HepG2 (cell line): ENCODE data around the gene AEN. TPM values are rescaled to one million over a fixed set of nuclear protein-coding genes. Genes with fewer than 3 reads are reported as not detected.
A peak's percentile ranks its signal among the peaks of the same experiment; 100 is the strongest.

ENCODE experiments used
- AHR ChIP-seq: IDR thresholded peaks from 2 replicates; pipeline ENCODE4 v1.6.1; 2018; ENCODE audit warnings: missing genetic modification reagents, missing compliant biosample characterization
- AKAP8 ChIP-seq: sonication (generic); formaldehyde crosslinking; IDR thresholded peaks from 2 replicates; pipeline ENCODE4 v1.5.1; 2020; ENCODE audit warnings: mild to moderate bottlenecking, missing genetic modification reagents
- HOXA7 ChIP-seq: sonication (generic); formaldehyde crosslinking; IDR thresholded peaks from 2 replicates; pipeline ENCODE4 v1.8.1; 2022; ENCODE audit warnings: mild to moderate bottlenecking, missing genetic modification reagents, moderate library complexity
- KAT2B ChIP-seq: fragments of 150-350 bp; IDR thresholded peaks from 2 replicates; pipeline ENCODE4 v1.6.1; 2014; ENCODE audit warnings: low read depth, low read length, borderline replicate concordance
- SOX13 ChIP-seq, 3 experiments: fragments of 450-650 bp in 1 of 3; sonication (generic) in 1 of 3; formaldehyde crosslinking in 1 of 3; IDR thresholded peaks in 2 of 3; conservative IDR thresholded peaks in 1 of 3; 2 replicates each; pipeline versions ENCODE4 v1.5.0 to v1.6.1; 2016 to 2020; ENCODE audit warnings: antibody characterized with exemption in 1 of 3, mild to moderate bottlenecking in 1 of 3, missing compliant biosample characterization in 1 of 3, missing genetic modification reagents in 1 of 3, moderate library complexity in 1 of 3
- SSRP1 ChIP-seq: IDR thresholded peaks from 2 replicates; pipeline ENCODE4 v1.6.1; 2016; ENCODE audit warnings: control low read depth
- SUZ12 ChIP-seq: fragments of 150-350 bp; IDR thresholded peaks from 2 replicates; pipeline ENCODE4 v1.6.1; 2014; ENCODE audit warnings: low read depth, low read length
- THYN1 ChIP-seq: sonication (generic); formaldehyde crosslinking; IDR thresholded peaks from 2 replicates; pipeline ENCODE4 v1.8.1; 2023; ENCODE audit warnings: low read depth, mild to moderate bottlenecking, moderate library complexity, missing genetic modification reagents, borderline replicate concordance
- ZFAT ChIP-seq: sonication (generic); formaldehyde crosslinking; conservative IDR thresholded peaks from 2 replicates; pipeline ENCODE4 v1.8.1; 2023; ENCODE audit warnings: missing genetic modification reagents, inconsistent platforms
- ZFP91 ChIP-seq: sonication (generic); formaldehyde crosslinking; IDR thresholded peaks from 2 replicates; pipeline ENCODE4 v1.9.0; 2022; ENCODE audit warnings: missing genetic modification reagents, mild to moderate bottlenecking, borderline replicate concordance
- ZHX1 ChIP-seq: sonication (generic); formaldehyde crosslinking; IDR thresholded peaks from 2 replicates; pipeline ENCODE4 v1.8.1; 2022; ENCODE audit warnings: low read depth, mild to moderate bottlenecking, missing genetic modification reagents
- ZNF230 ChIP-seq: sonication (generic); formaldehyde crosslinking; IDR thresholded peaks from 2 replicates; pipeline ENCODE4 v1.4.0; 2020; ENCODE audit warnings: mild to moderate bottlenecking, missing genetic modification reagents
- ZNF274 ChIP-seq: sonication (generic); formaldehyde crosslinking; IDR thresholded peaks from 2 replicates; pipeline ENCODE4 v1.5.1; 2020; ENCODE audit warnings: mild to moderate bottlenecking, missing genetic modification reagents
- ZNF432 ChIP-seq: sonication (generic); formaldehyde crosslinking; IDR thresholded peaks from 2 replicates; pipeline ENCODE4 v1.5.0; 2020; ENCODE audit warnings: missing genetic modification reagents, mild to moderate bottlenecking, borderline replicate concordance
- ZNF484 ChIP-seq: sonication (generic); formaldehyde crosslinking; IDR thresholded peaks from 2 replicates; pipeline ENCODE4 v1.5.1; 2020; ENCODE audit warnings: mild to moderate bottlenecking, low read depth, missing genetic modification reagents, borderline replicate concordance
- ZNF496 ChIP-seq: sonication (generic); formaldehyde crosslinking; IDR thresholded peaks from 2 replicates; pipeline ENCODE4 v1.8.1; 2023; ENCODE audit warnings: mild to moderate bottlenecking, moderate library complexity, missing genetic modification reagents; ENCODE audit not compliant: insufficient replicate concordance
- ZNF549 ChIP-seq: sonication (generic); formaldehyde crosslinking; IDR thresholded peaks from 2 replicates; pipeline ENCODE4 v1.5.0; 2020; ENCODE audit warnings: missing genetic modification reagents
- ZNF572 ChIP-seq: sonication (generic); formaldehyde crosslinking; IDR thresholded peaks from 2 replicates; pipeline ENCODE4 v1.5.1; 2020; ENCODE audit warnings: mild to moderate bottlenecking, missing genetic modification reagents
- ZNF616 ChIP-seq: sonication (generic); formaldehyde crosslinking; IDR thresholded peaks from 2 replicates; pipeline ENCODE4 v1.5.0; 2020; ENCODE audit warnings: low read depth, mild to moderate bottlenecking, missing genetic modification reagents
- ZNF7 ChIP-seq: IDR thresholded peaks from 2 replicates; pipeline ENCODE4 v1.6.1; 2016; ENCODE audit warnings: missing biosample characterization, missing genetic modification reagents
- ZNF773 ChIP-seq: sonication (generic); formaldehyde crosslinking; IDR thresholded peaks from 2 replicates; pipeline ENCODE4 v1.4.0; 2020; ENCODE audit warnings: missing genetic modification reagents, borderline replicate concordance
- ZSCAN22 ChIP-seq: sonication (generic); formaldehyde crosslinking; IDR thresholded peaks from 2 replicates; pipeline ENCODE4 v1.4.0; 2020; ENCODE audit warnings: mild to moderate bottlenecking, missing genetic modification reagents
- ZSCAN9 ChIP-seq: IDR thresholded peaks from 2 replicates; pipeline ENCODE4 v1.6.1; 2016; ENCODE audit warnings: borderline replicate concordance
- polyA plus RNA-seq, 8 experiments: library from polyadenylated mRNA; depleted of rRNA in 3 of 8; stranded (reverse) in 7 of 8; unstranded in 1 of 8; fragments of >200 nt; fragmentation: Illumina TruSeq in 4 of 8; extraction: Trizol in 4 of 8; gene quantifications; 2 replicates each; pipeline versions ENCODE4 v1.2.1 to v1.2.3, GENCODE V29; 2011 to 2016; ENCODE audit warnings: low read depth in 4 of 8, missing spikeins in 1 of 8, mixed read lengths in 1 of 8; ENCODE audit not compliant: insufficient read depth in 1 of 8
- total RNA-seq, 5 experiments: library from RNA; depleted of rRNA; stranded (reverse); fragments of >200 nt; fragmentation: Illumina TruSeq; extraction: Trizol; gene quantifications; 2 replicates each; pipeline ENCODE4 v1.2.3, GENCODE V29; 2016; ENCODE audit warnings: low read depth in 1 of 5
- TF ChIP-seq, protein P1 (sequence below): sonication (generic); formaldehyde crosslinking; IDR thresholded peaks from 2 replicates; pipeline ENCODE4 v1.5.0; 2020; ENCODE audit warnings: missing genetic modification reagents, mild to moderate bottlenecking, borderline replicate concordance

Gene AEN
- total and polyA plus RNA-seq, 2 of the 13 experiments (the other 11 are each of a cell fraction or from before 2014, with no cell fraction given): 51.3 to 118 TPM

DNA sequence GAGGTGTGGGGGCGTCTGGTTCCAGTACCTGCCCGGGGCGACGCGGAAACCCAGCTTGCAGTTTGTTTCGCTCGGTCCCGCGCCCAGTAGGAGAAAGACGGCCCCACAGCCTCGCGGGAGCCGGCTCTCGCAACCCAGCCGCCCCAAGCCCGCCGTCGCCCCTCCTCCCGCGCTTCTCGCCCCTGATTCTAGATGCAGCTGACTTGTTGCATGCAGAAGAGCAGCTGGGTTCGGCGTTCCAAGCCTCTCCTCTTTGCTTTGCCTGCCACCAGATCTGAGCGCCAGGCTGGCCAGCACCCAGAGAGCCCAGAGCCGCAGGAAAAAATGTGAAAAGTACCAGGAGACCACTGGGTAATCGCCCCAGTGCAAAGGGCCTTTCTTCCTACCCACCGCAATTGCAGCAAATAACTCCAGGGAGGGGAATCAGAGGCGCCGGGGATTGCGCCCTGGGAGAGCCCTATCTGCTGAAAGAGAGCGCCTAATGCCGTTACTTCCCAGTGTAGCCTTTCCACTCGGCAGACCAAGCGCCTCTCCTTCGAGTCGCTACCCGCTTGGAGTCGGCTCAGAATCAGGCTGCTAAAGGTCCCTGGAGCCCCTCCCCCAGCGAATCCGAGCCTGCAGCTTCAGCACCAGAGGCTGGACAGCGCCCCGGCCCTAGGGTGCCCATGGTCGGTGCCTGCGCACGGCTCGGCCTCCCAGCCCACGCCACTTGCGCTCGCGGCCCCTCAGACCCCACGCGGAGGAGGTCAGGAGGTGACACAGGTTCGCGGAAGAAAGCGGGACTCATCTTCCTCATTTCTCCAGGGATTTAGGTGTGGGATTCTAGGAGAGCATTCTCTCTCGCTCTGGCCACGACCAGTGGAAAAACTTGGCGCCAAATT lies 15.7 kb upstream of the AEN start (continued):
- TF ChIP-seq ZHX1 (CRISPR knock-in tag) (no peak), ZFAT (CRISPR knock-in tag) (no peak), ZNF572 (CRISPR knock-in tag) (no peak), SSRP1 (CRISPR knock-in tag) (no peak), ZNF616 (CRISPR knock-in tag) (no peak), ZNF7 (CRISPR knock-in tag) (0 out of 2 replicates have a peak, but pooled peaks have one; percentile 44), ZSCAN9 (CRISPR knock-in tag) (peak; percentile 69; the same call in 1 of the 2 replicates), ZSCAN22 (no peak), SUZ12 (no peak), SOX13 (IDR thresholded peaks at IDR 0.05) (no peak), SOX13 (CRISPR knock-in tag; conservative IDR thresholded peaks at IDR 0.05 in 1 of 2, IDR thresholded peaks at IDR 0.05 in 1 of 2) (0 out of 4 replicates have a peak, but pooled peaks of 1 of the 2 experiments have one; percentile 15), ZFP91 (CRISPR knock-in tag) (no peak), ZNF484 (CRISPR knock-in tag) (0 out of 2 replicates have a peak, but pooled peaks have one; percentile 48), ZNF496 (no peak), ZNF432 (no peak), ZNF230 (no peak), AKAP8 (CRISPR knock-in tag) (no peak), HOXA7 (CRISPR knock-in tag) (no peak), ZNF274 (0 out of 2 replicates have a peak, but pooled peaks have one; percentile 54), ZNF773 (CRISPR knock-in tag) (peak; percentile 78; the same call in 1 of the 2 replicates), ZNF549 (CRISPR knock-in tag) (no peak), THYN1 (CRISPR knock-in tag) (0 out of 2 replicates have a peak, but pooled peaks have one; percentile 50), AHR (CRISPR knock-in tag) (peak; percentile 85; the same call in 1 of the 2 replicates), KAT2B (no peak)
- TF ChIP-seq, protein P1, sequence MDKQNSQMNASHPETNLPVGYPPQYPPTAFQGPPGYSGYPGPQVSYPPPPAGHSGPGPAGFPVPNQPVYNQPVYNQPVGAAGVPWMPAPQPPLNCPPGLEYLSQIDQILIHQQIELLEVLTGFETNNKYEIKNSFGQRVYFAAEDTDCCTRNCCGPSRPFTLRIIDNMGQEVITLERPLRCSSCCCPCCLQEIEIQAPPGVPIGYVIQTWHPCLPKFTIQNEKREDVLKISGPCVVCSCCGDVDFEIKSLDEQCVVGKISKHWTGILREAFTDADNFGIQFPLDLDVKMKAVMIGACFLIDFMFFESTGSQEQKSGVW: no peak
